HG03575 (cell line): ENCODE measurements around the gene CYP27B1.
"Not testable (repeated sequence)": the region's sequence is repeated elsewhere in the genome, so short reads cannot be mapped to it uniquely, and the experiment has no call there.

Experiments
- ATAC-seq: cut with Tn5 transposase; IDR thresholded peaks from one replicate; pipeline ENCODE4 v1.9.1; 2021; ENCODE audit not compliant: unreplicated experiment, insufficient number of reproducible peaks, low FRiP score; ENCODE audit errors: extremely low read depth

The CYP27B1 gene

GRCh38 chr12:57715786-57716185 is 51.1 kb downstream of the CYP27B1 start:
- ATAC-seq = no peak

GRCh38 chr12:57715036-57715748 is 51.7 kb downstream of the CYP27B1 start:
- ATAC-seq = not testable (repeated sequence)

GRCh38 chr12:57713209-57713608 is 53.7 kb downstream of the CYP27B1 start:
- ATAC-seq = no peak

- no peak for ATAC-seq
These were observed 54.2 kb downstream of the CYP27B1 start for GRCh38 chr12:57712701-57713100.
